ENCODE data around the gene DNAJC17. TPM values are rescaled to one million over a fixed set of nuclear protein-coding genes. Genes with fewer than 3 reads are reported as not detected.

Gene DNAJC17, protein sequence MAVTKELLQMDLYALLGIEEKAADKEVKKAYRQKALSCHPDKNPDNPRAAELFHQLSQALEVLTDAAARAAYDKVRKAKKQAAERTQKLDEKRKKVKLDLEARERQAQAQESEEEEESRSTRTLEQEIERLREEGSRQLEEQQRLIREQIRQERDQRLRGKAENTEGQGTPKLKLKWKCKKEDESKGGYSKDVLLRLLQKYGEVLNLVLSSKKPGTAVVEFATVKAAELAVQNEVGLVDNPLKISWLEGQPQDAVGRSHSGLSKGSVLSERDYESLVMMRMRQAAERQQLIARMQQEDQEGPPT
- 14.8 and 46.6 TPM in 2 replicates for total RNA-seq (2014; rRNA removed; shearing (Covaris generic); ENCODE audit: low replicate concordance)

- H3K27me3 ChIP-seq (ENCODE audit: low read length), result no peaks in the 10 kb centered on the region
- H3K9me2 ChIP-seq (replicated peaks; ENCODE audit: insufficient read depth, low read length), result no peaks in the 10 kb centered on the region
- H3K79me2 ChIP-seq (ENCODE audit: low read length), result peaks cover 37% of the 10 kb centered on the region
- peak within 1 kb of the TSS; percentile 79 for H3K27ac ChIP-seq (ENCODE audit: low read length)
- peak; percentile 99 for DNase-seq
- peak within 1 kb of the TSS; percentile 84 for H3K4me3 ChIP-seq (ENCODE audit: low read length)
- H3K9me3 ChIP-seq (ENCODE audit: low read length), result no peaks in the 10 kb centered on the region
- no peaks in the 10 kb centered on the region for H3K36me3 ChIP-seq (ENCODE audit: insufficient read depth, low read length)
- H3K9ac ChIP-seq (ENCODE audit: low read length), result peak within 1 kb of the TSS; percentile 92
- no peaks in the 10 kb centered on the region for H4K20me1 ChIP-seq (ENCODE audit: insufficient read depth, low read depth, low read length)
- H2AFZ ChIP-seq (ENCODE audit: low read length), result peak within 1 kb of the TSS; percentile 95
- peak within 1 kb of the TSS; percentile 82 for H3K4me2 ChIP-seq (ENCODE audit: low read depth, low read length, poor library complexity, severe bottlenecking)
- peaks cover 21% of the 10 kb centered on the region for H3K4me1 ChIP-seq (ENCODE audit: low read length)
These were observed at the start of gene DNAJC17, which contains the start of gene ZFYVE19 for GRCh38 chr15:40807028-40807887. Gene DNAJC17 (minus strand): TSS chr15:40807473. CDS start chr15:40807446, 27 bp downstream. Gene ZFYVE19 (plus strand): TSS chr15:40807089. CDS start chr15:40807590, 501 bp downstream.

DNA sequence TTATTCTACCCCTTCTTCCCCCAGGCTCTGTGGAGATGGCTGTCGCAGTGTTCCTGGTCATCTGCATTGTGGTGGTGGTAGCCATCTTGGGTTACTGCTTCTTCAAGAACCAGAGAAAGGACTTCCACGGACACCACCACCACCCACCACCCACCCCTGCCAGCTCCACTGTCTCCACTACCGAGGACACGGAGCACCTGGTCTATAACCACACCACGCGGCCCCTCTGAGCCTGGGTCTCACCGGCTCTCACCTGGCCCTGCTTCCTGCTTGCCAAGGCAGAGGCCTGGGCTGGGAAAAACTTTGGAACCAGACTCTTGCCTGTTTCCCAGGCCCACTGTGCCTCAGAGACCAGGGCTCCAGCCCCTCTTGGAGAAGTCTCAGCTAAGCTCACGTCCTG is 49.5 kb upstream of the DNAJC17 start:
- Histone ChIP-seq H3K4me3 (ENCODE audit: low read length) (no peak overlapping the region), H3K4me1 (ENCODE audit: low read length) (peaks cover 25% of the 10 kb centered on the region), H3K36me3 (ENCODE audit: insufficient read depth, low read length) (no peaks in the 10 kb centered on the region), H3K27ac (ENCODE audit: low read length) (no peak overlapping the region), H3K9ac (ENCODE audit: low read length) (no peak overlapping the region), H3K27me3 (ENCODE audit: low read length) (no peaks in the 10 kb centered on the region), H4K20me1 (ENCODE audit: insufficient read depth, low read depth, low read length) (no peaks in the 10 kb centered on the region), H3K9me3 (ENCODE audit: low read length) (no peaks in the 10 kb centered on the region), H3K79me2 (ENCODE audit: low read length) (no peaks in the 10 kb centered on the region), H3K9me2 (replicated peaks; ENCODE audit: insufficient read depth, low read length) (no peaks in the 10 kb centered on the region), H3K4me2 (ENCODE audit: low read depth, low read length, poor library complexity, severe bottlenecking) (no peak overlapping the region), H2AFZ (ENCODE audit: low read length) (peak overlapping the region; percentile 57; the same call in 1 of the 2 replicates)
- DNase-seq, result no peak

DNA sequence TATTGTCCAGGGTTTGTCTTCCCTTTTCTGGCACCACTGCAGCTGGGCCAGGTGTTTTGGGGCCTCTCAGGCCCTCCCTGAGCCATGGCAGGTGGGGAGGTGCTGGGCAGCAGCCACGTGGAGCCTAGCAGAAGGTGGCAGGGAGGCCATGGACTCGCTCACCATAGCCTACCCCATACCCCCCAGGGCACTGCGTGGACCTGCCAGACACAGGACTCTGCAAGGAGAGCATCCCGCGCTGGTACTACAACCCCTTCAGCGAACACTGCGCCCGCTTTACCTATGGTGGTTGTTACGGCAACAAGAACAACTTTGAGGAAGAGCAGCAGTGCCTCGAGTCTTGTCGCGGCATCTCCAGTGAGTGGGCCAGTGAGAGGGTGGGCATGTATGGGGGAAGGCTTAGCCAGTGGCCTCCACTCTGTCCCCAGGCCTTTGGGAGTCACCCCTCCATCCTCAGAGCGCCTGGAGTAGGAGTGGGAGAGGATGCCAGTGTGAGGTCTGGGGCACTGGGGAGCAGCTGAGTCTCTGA is 48.5 kb upstream of the DNAJC17 start:
- Histone ChIP-seq H3K79me2 (ENCODE audit: low read length) (no peaks in the 10 kb centered on the region), H3K27me3 (ENCODE audit: low read length) (no peaks in the 10 kb centered on the region), H3K4me2 (ENCODE audit: low read depth, low read length, poor library complexity, severe bottlenecking) (no peak overlapping the region), H3K9me3 (ENCODE audit: low read length) (no peaks in the 10 kb centered on the region), H3K4me3 (ENCODE audit: low read length) (no peak overlapping the region), H2AFZ (ENCODE audit: low read length) (no peak overlapping the region), H3K4me1 (ENCODE audit: low read length) (peaks cover 25% of the 10 kb centered on the region), H3K36me3 (ENCODE audit: insufficient read depth, low read length) (no peaks in the 10 kb centered on the region), H3K9ac (ENCODE audit: low read length) (no peak overlapping the region), H4K20me1 (ENCODE audit: insufficient read depth, low read depth, low read length) (no peaks in the 10 kb centered on the region), H3K9me2 (replicated peaks; ENCODE audit: insufficient read depth, low read length) (no peaks in the 10 kb centered on the region), H3K27ac (ENCODE audit: low read length) (no peak overlapping the region)
- no peak for DNase-seq

GRCh38 chr15:40854161-40854560 is 46.9 kb upstream of the DNAJC17 start:
- H4K20me1 ChIP-seq (ENCODE audit: insufficient read depth, low read depth, low read length), result no peaks in the 10 kb centered on the region
- H3K9ac ChIP-seq (ENCODE audit: low read length), result no peak overlapping the region

GRCh38 chr15:40853241-40853890 is 46.1 kb upstream of the DNAJC17 start:
- Histone ChIP-seq H3K9me3 (ENCODE audit: low read length) (no peaks in the 10 kb centered on the region), H3K27ac (ENCODE audit: low read length) (no peak overlapping the region), H3K9me2 (replicated peaks; ENCODE audit: insufficient read depth, low read length) (no peaks in the 10 kb centered on the region), H4K20me1 (ENCODE audit: insufficient read depth, low read depth, low read length) (no peaks in the 10 kb centered on the region), H2AFZ (ENCODE audit: low read length) (no peak overlapping the region), H3K27me3 (ENCODE audit: low read length) (no peaks in the 10 kb centered on the region), H3K79me2 (ENCODE audit: low read length) (no peaks in the 10 kb centered on the region), H3K9ac (ENCODE audit: low read length) (no peak overlapping the region), H3K4me1 (ENCODE audit: low read length) (peaks cover 13% of the 10 kb centered on the region), H3K4me2 (ENCODE audit: low read depth, low read length, poor library complexity, severe bottlenecking) (no peak overlapping the region), H3K36me3 (ENCODE audit: insufficient read depth, low read length) (no peaks in the 10 kb centered on the region), H3K4me3 (ENCODE audit: low read length) (no peak overlapping the region)
- no peak for DNase-seq

More at GRCh38 chr15:40854161-40854560, 46.9 kb upstream of the DNAJC17 start:
- no peaks in the 10 kb centered on the region for H3K9me3 ChIP-seq (ENCODE audit: low read length)
- DNase-seq, result no peak
- H3K4me2 ChIP-seq (ENCODE audit: low read depth, low read length, poor library complexity, severe bottlenecking), result no peak overlapping the region
- no peaks in the 10 kb centered on the region for H3K36me3 ChIP-seq (ENCODE audit: insufficient read depth, low read length)
- no peaks in the 10 kb centered on the region for H3K27me3 ChIP-seq (ENCODE audit: low read length)
- H3K27ac ChIP-seq (ENCODE audit: low read length), result no peak overlapping the region
- no peaks in the 10 kb centered on the region for H3K9me2 ChIP-seq (replicated peaks; ENCODE audit: insufficient read depth, low read length)
- no peaks in the 10 kb centered on the region for H3K79me2 ChIP-seq (ENCODE audit: low read length)
- no peak overlapping the region for H2AFZ ChIP-seq (ENCODE audit: low read length)
- H3K4me3 ChIP-seq (ENCODE audit: low read length), result no peak overlapping the region
- H3K4me1 ChIP-seq (ENCODE audit: low read length), result peaks cover 20% of the 10 kb centered on the region

DNA sequence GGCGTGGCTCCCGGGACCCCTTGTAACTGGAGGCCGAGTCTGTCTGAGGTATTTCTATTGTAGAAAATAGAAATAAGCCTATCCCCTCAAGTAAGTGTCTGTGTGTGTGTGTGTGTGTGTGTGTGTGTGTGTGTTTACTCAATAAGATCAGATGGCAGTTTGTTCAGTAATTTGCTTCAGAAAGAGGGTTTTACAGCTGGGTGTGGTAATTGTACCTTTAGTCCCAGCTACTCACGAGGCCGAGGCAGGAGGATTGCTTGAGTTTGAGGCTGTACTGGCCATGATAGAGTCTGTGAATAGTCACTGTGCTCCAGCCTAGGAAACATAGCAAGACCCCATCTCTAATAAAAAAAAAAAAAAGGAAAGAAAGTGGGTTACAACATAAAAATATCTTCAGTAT is 45.3 kb upstream of the DNAJC17 start:
- no peak overlapping the region for H3K4me2 ChIP-seq (ENCODE audit: low read depth, low read length, poor library complexity, severe bottlenecking)
- no peaks in the 10 kb centered on the region for H4K20me1 ChIP-seq (ENCODE audit: insufficient read depth, low read depth, low read length)
- H2AFZ ChIP-seq (ENCODE audit: low read length), result no peak overlapping the region
- no peaks in the 10 kb centered on the region for H3K27me3 ChIP-seq (ENCODE audit: low read length)
- no peak overlapping the region for H3K4me3 ChIP-seq (ENCODE audit: low read length)
- H3K79me2 ChIP-seq (ENCODE audit: low read length), result no peaks in the 10 kb centered on the region
- peaks cover 7% of the 10 kb centered on the region for H3K4me1 ChIP-seq (ENCODE audit: low read length)
- no peaks in the 10 kb centered on the region for H3K36me3 ChIP-seq (ENCODE audit: insufficient read depth, low read length)
- H3K27ac ChIP-seq (ENCODE audit: low read length), result no peak overlapping the region
- H3K9me3 ChIP-seq (ENCODE audit: low read length), result no peaks in the 10 kb centered on the region
- DNase-seq, result no peak
- H3K9ac ChIP-seq (ENCODE audit: low read length), result no peak overlapping the region
- no peaks in the 10 kb centered on the region for H3K9me2 ChIP-seq (replicated peaks; ENCODE audit: insufficient read depth, low read length)

GRCh38 chr15:40850576-40851112 is 43.4 kb upstream of the DNAJC17 start:
- no peak overlapping the region for H3K4me3 ChIP-seq (ENCODE audit: low read length)
- no peaks in the 10 kb centered on the region for H3K9me3 ChIP-seq (ENCODE audit: low read length)
- no peaks in the 10 kb centered on the region for H4K20me1 ChIP-seq (ENCODE audit: insufficient read depth, low read depth, low read length)
- no peaks in the 10 kb centered on the region for H3K79me2 ChIP-seq (ENCODE audit: low read length)
- no peak overlapping the region for H2AFZ ChIP-seq (ENCODE audit: low read length)
- H3K36me3 ChIP-seq (ENCODE audit: insufficient read depth, low read length), result no peaks in the 10 kb centered on the region
- H3K9me2 ChIP-seq (replicated peaks; ENCODE audit: insufficient read depth, low read length), result no peaks in the 10 kb centered on the region
- no peak for DNase-seq
- no peak overlapping the region for H3K9ac ChIP-seq (ENCODE audit: low read length)
- H3K27ac ChIP-seq (ENCODE audit: low read length), result no peak overlapping the region
- H3K4me1 ChIP-seq (ENCODE audit: low read length), result peaks cover 14% of the 10 kb centered on the region
- H3K27me3 ChIP-seq (ENCODE audit: low read length), result no peaks in the 10 kb centered on the region
- H3K4me2 ChIP-seq (ENCODE audit: low read depth, low read length, poor library complexity, severe bottlenecking), result no peak overlapping the region

All from Karpas-422 (cell line).